ENCODE results near the gene GARIN5A. TPM values are rescaled to one million over a fixed set of nuclear protein-coding genes. Genes with fewer than 3 reads are reported as not detected.

GARIN5A gene
- total RNA-seq, 2 donors from 2014 or later: 1.0 TPM; not detected in 1

GRCh38 chr19:50512112-50512998 is 35.7 kb upstream of the GARIN5A start:
- ATAC-seq (no peak), DNase-seq (peak in 1 of 4 donors; percentile 31)
- no peak overlapping the region for H3K27ac ChIP-seq
- 85 to 90% methylated on average over 8 to 35 of the region's 36 CpGs for WGBS, 2 donors
- no peaks in the 10 kb centered on the region for H3K36me3 ChIP-seq (replicated peaks in 1 of 2; ENCODE audit: insufficient read depth in 1 of 2, low read depth in 2 of 2)
- TF ChIP-seq POLR2A (IDR thresholded peaks at IDR 0.05) (no peak), CTCF (IDR thresholded peaks at IDR 0.05) (no peak)
- H3K27me3 ChIP-seq: no peaks in the 10 kb centered on the region
- intact Hi-C loops (cut with DNase I): loop anchor here (10.0 kb wide), 1 partner anchor 602 kb away; no protein-coding TSS in a partner anchor
- H3K4me3 ChIP-seq: no peak overlapping the region
- peaks cover 9% of the 10 kb centered on the region for H3K4me1 ChIP-seq
- H3K9me3 ChIP-seq: no peaks in the 10 kb centered on the region

- peak; percentile 5 to 63 (median 60) for TF ChIP-seq POLR2A (IDR thresholded peaks at IDR 0.05)
- TF ChIP-seq CTCF (IDR thresholded peaks at IDR 0.05): peak in 3 of 7 experiments; percentile 6 to 27 (median 12)
Observed at GRCh38 chr19:50511069-50511822, 34.6 kb upstream of the GARIN5A start, which contains the start of gene JOSD2. Gene JOSD2, minus strand, starts transcription at chr19:50511191. Its CDS starts 760 bp downstream, at chr19:50510431.

GRCh38 chr19:50510700-50511068 is 34.0 kb upstream of the GARIN5A start:
- Histone ChIP-seq H3K27ac (peak overlapping the region in 3 of 4 donors; percentile 34 to 56 (median 53)), H3K36me3 (replicated peaks in 1 of 2; ENCODE audit: insufficient read depth in 1 of 2, low read depth in 2 of 2) (no peaks in the 10 kb centered on the region), H3K27me3 (no peaks in the 10 kb centered on the region), H3K4me3 (peak overlapping the region; percentile 41 to 87), H3K4me1 (peaks cover 9% of the 10 kb centered on the region), H3K9me3 (no peaks in the 10 kb centered on the region)
- DNase-seq (no peak), ATAC-seq (no peak)
- TF ChIP-seq POLR2A (IDR thresholded peaks at IDR 0.05): no peak
- 4 to 13% methylated on average over 3 to 10 of the region's 10 CpGs for WGBS, 2 donors
- intact Hi-C loops (cut with DNase I): loop anchor here (10.0 kb wide), 1 partner anchor 604 kb away; no protein-coding TSS in a partner anchor

More at GRCh38 chr19:50511069-50511822, 34.6 kb upstream of the GARIN5A start, which contains the start of gene JOSD2:
- Histone ChIP-seq H3K27ac (peak within 1 kb of the TSS in 3 of 4 donors; percentile 34 to 56 (median 53)), H3K27me3 (no peaks in the 10 kb centered on the region), H3K36me3 (replicated peaks in 1 of 2; ENCODE audit: insufficient read depth in 1 of 2, low read depth in 2 of 2) (no peaks in the 10 kb centered on the region), H3K4me1 (peaks cover 9% of the 10 kb centered on the region), H3K4me3 (peak within 1 kb of the TSS; percentile 41 to 87), H3K9me3 (no peaks in the 10 kb centered on the region)
- intact Hi-C loops (cut with DNase I): loop anchor here (10.0 kb wide), 1 partner anchor 604 kb away; no protein-coding TSS in a partner anchor
- ATAC-seq (peak; percentile 95), DNase-seq (peak; percentile 96 to 99 (median 98))
- 1 to 2% methylated on average over 24 to 68 of the region's 69 CpGs for WGBS, 2 donors

- TF ChIP-seq POLR2A (IDR thresholded peaks at IDR 0.05) (no peak), CTCF (IDR thresholded peaks at IDR 0.05) (no peak)
- Histone ChIP-seq H3K36me3 (replicated peaks in 1 of 2; ENCODE audit: insufficient read depth in 1 of 2, low read depth in 2 of 2) (no peaks in the 10 kb centered on the region), H3K9me3 (no peaks in the 10 kb centered on the region), H3K27me3 (no peaks in the 10 kb centered on the region), H3K27ac (peak overlapping the region in 1 of 4 donors; percentile 53), H3K4me1 (peaks cover 9% of the 10 kb centered on the region), H3K4me3 (no peak overlapping the region)
- ATAC-seq: no peak
- peak in 1 of 4 donors; percentile 30 for DNase-seq
- intact Hi-C loops (cut with DNase I): loop anchor here (10.0 kb wide), 1 partner anchor 605 kb away; no protein-coding TSS in a partner anchor
- 38 to 57% methylated on average over 5 to 26 of the region's 26 CpGs for WGBS, 2 donors
Observed at GRCh38 chr19:50510121-50510670, 33.5 kb upstream of the GARIN5A start.
